Measurements from ENCODE around the gene DPYD.

The DPYD gene

GRCh38 chr1:97332716-97333115 lies 588.1 kb downstream of the DPYD start:
- no peak for DNase-seq (ENCODE audit: low spot score)
- TF ChIP-seq, protein P1, sequence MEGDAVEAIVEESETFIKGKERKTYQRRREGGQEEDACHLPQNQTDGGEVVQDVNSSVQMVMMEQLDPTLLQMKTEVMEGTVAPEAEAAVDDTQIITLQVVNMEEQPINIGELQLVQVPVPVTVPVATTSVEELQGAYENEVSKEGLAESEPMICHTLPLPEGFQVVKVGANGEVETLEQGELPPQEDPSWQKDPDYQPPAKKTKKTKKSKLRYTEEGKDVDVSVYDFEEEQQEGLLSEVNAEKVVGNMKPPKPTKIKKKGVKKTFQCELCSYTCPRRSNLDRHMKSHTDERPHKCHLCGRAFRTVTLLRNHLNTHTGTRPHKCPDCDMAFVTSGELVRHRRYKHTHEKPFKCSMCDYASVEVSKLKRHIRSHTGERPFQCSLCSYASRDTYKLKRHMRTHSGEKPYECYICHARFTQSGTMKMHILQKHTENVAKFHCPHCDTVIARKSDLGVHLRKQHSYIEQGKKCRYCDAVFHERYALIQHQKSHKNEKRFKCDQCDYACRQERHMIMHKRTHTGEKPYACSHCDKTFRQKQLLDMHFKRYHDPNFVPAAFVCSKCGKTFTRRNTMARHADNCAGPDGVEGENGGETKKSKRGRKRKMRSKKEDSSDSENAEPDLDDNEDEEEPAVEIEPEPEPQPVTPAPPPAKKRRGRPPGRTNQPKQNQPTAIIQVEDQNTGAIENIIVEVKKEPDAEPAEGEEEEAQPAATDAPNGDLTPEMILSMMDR (IDR thresholded peaks at IDR 0.05; ENCODE audit: extremely low read depth, missing control alignments) = no peak

DNA sequence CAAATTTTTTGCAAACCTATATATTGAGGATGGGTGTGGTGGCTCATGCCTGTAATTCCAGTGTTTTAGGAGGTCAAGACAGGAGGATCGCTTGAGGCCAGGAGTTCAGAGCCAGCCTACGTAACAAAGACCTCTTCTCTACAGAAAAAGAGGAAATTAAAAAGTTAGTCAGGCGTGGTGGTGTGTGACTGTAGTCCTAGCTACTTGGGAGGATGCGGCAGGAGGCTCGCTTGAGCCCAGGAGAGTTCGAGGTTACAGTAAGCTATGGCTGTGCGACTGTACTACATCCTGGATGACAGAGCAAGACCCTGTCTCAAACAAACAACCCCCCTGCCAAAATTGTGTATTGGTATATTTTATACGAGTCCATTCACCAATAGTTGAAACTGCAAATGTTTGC lies 589.7 kb downstream of the DPYD start:
- DNase-seq (ENCODE audit: low spot score) = no peak
- TF ChIP-seq, protein P1 (IDR thresholded peaks at IDR 0.05; ENCODE audit: extremely low read depth, missing control alignments) = no peak

GRCh38 chr1:97314685-97315084 lies 606.1 kb downstream of the DPYD start:
- no peak for DNase-seq (ENCODE audit: low spot score)
- TF ChIP-seq, protein P1 (IDR thresholded peaks at IDR 0.05; ENCODE audit: extremely low read depth, missing control alignments) = no peak

- no peak for DNase-seq (ENCODE audit: low spot score)
- TF ChIP-seq, protein P1 (IDR thresholded peaks at IDR 0.05; ENCODE audit: extremely low read depth, missing control alignments) = no peak
Measured at GRCh38 chr1:97308131-97308530, 612.7 kb downstream of the DPYD start.

DNA sequence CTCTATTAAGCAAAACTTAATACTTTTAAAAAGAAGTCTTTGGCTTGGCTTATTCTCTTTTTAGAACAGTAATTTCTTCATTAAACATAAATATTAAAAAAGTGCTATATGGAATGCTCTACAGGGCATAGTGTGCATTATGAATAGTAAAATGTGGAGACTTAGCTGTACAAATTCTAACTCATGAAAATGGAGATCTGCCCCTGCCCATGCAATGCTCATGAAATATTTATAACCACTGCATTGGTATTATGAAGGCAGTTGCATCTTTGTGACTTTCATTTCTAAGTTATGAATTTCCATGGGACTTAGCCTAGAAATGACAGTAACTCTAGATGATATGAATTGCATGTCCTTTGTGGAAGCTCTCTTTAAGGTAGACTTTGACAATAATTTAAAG lies 613.3 kb downstream of the DPYD start:
- TF ChIP-seq, protein P1 (IDR thresholded peaks at IDR 0.05; ENCODE audit: extremely low read depth, missing control alignments) = no peak
- no peak for DNase-seq (ENCODE audit: low spot score)

- TF ChIP-seq, protein P1 (IDR thresholded peaks at IDR 0.05; ENCODE audit: extremely low read depth, missing control alignments) = no peak
- no peak for DNase-seq (ENCODE audit: low spot score)
Measured at GRCh38 chr1:97307151-97307550, 613.7 kb downstream of the DPYD start.

- DNase-seq (ENCODE audit: low spot score) = no peak
- TF ChIP-seq, protein P1 (IDR thresholded peaks at IDR 0.05; ENCODE audit: extremely low read depth, missing control alignments) = no peak
Measured at GRCh38 chr1:97306504-97306903, 614.3 kb downstream of the DPYD start.

All from GM20000 (cell line).